Memory B cell (primary cell): ENCODE results near the gene ABHD6.
"Not testable (repeated sequence)": the region's sequence is repeated elsewhere in the genome, so short reads cannot be mapped to it uniquely, and the experiment has no call there.

Experiments
- ATAC-seq: fragments of 150-1000 bp; cut with Tn5 transposase; 2 replicates; pipeline ENCODE4 v1.10.0; 2021; ENCODE audit warnings: low read depth, mild to moderate bottlenecking, moderate library complexity
- DNase-seq, 2 donors: peaks; one replicate each; pipeline ENCODE4 v3.0.0; 2022; ENCODE audit warnings: low spot score in 2 of 2
- H3K27ac Mint-ChIP-seq: one replicate; pipeline ENCODE4 v1.8.0; 2022; ENCODE audit warnings: mild to moderate bottlenecking, moderate library complexity, mixed read lengths
- H3K27me3 Mint-ChIP-seq: one replicate; pipeline ENCODE4 v1.8.0; 2022; ENCODE audit warnings: mixed read lengths
- H3K36me3 Mint-ChIP-seq: one replicate; pipeline ENCODE4 v1.8.0; 2022; ENCODE audit warnings: mild to moderate bottlenecking, mixed read lengths
- H3K4me1 Mint-ChIP-seq: one replicate; pipeline ENCODE4 v1.8.0; 2022; ENCODE audit warnings: mixed read lengths
- H3K4me3 Mint-ChIP-seq: one replicate; pipeline ENCODE4 v1.8.0; 2022; ENCODE audit warnings: mild to moderate bottlenecking, moderate library complexity, mixed read lengths
- H3K9me3 Mint-ChIP-seq: one replicate; pipeline ENCODE4 v1.8.0; 2022; ENCODE audit warnings: mixed read lengths

The ABHD6 gene

DNA sequence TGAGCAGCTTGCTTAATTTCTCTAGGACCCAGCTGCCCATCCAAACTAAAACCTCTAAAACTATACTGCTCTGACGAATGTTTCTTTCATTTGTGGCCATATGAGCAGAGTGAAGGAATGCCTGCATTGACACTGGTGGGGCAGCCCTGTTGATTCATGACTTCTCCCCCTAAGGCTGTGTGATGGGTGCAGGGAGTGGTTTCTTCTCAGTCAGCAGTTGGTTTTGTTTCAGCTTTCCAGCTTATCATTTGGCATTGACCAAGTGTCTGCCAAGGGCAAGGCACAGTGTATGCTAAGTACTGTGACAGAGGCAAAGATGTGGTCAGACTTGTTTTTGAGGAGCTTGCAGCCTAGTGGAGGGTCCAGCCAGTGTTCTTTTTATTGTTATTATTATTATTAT is 4.7 kb downstream of the ABHD6 start:
- Mint-ChIP-seq H3K9me3 (no peaks in the 10 kb centered on the region), H3K4me3 (no peak overlapping the region), H3K4me1 (peaks cover 28% of the 10 kb centered on the region), H3K36me3 (no peaks in the 10 kb centered on the region), H3K27ac (no peak overlapping the region), H3K27me3 (no peaks in the 10 kb centered on the region)
- ATAC-seq (no peak), DNase-seq (no peak)

DNA sequence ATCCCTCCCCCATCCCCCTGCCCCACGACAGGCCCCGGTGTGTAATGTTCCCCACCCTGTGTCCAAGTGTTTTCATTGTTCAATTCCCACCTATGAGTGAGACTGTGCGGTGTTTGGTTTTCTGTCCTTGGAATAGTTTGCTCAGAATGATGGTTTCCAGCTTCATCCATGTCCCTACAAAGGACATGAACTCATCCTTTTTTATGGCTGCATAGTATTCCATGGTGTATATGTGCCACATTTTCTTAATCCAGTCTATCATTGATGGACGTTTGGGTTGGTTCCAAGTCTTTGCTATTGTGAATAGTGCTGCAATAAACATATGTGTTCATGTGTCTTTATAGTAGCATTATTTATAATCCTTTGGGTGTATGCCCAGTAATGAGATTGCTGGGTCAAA is 5.3 kb downstream of the ABHD6 start:
- not testable (repeated sequence) for DNase-seq, H3K27me3 Mint-ChIP-seq, H3K36me3 Mint-ChIP-seq, H3K9me3 Mint-ChIP-seq, H3K27ac Mint-ChIP-seq, ATAC-seq, H3K4me3 Mint-ChIP-seq
- peaks cover 30% of the 10 kb centered on the region for H3K4me1 Mint-ChIP-seq

DNA sequence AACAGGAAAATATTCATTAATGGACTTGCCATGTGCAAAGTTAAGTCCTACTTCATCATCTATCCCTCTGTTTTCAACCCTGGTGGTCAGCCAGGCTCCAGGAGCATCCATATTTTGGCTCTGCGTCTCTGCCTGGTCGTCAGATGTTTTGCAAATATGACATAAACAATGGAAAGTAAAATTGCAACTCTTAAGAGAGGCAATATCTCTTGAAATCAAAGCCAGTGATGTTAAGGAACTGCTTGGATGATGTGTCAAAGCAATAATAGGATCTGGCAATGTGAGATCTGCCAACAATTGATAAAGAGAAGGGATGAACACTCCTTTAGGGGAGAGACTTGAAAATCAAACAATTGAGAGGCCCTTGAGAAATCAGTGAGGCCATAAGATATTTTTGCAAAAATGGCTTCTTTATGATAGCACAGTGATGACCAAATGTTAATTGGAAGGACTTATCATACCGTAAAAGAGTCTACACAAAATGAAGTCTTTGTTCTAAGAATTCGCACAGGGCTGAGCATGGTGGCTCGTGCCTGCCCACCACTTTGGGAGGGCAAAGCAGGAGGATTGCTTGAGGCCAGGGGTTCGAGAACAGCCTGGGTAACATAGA is 6.5 kb downstream of the ABHD6 start:
- ATAC-seq (no peak), DNase-seq (no peak)
- Mint-ChIP-seq H3K36me3 (no peaks in the 10 kb centered on the region), H3K4me1 (peaks cover 32% of the 10 kb centered on the region), H3K27ac (no peak overlapping the region), H3K4me3 (no peak overlapping the region), H3K27me3 (no peaks in the 10 kb centered on the region), H3K9me3 (no peaks in the 10 kb centered on the region)

DNA sequence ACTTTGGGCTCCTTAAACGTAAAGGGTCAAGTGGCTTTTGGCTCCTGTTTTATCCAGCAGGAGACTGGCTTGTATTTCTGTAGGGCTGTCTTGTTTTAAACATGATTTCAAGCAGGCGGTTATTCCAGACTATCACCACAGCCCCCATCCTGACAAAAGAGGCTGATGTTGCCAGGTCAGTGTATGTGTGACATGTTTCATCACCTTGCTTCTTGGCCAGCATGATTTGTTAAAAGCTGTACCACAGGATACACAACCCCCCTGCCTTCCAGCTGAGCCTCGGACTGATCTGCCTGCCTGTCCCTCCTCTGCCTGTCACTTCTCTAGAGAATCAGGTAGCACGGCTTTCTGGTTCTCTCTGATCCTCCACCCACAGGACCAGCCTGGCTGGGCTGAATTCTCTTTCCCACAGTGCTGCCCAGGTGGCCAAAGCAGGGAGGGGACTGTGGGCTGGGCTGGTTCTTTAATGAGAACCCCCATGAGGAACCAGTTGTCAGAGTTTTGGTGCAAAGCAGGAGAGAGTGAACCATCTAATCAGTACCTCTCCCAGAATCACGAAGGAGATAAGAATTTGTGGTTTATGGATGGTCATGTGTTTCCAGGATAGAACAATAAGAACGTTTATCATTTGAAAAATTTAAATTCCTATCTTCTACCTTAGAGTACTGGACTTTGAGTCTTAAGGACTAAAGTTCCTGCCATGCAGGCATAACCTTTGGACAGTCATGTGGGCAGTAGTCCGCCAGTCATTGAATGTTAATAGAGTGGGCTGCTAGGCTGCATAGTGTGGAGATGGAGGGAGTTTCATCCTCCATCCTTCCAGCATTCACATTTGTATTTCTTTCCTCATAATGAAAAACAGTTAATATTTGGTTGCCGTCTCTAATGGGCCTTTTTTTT is 8.8 kb downstream of the ABHD6 start:
- no peak for ATAC-seq
- DNase-seq: no peak
- Mint-ChIP-seq H3K27me3 (no peaks in the 10 kb centered on the region), H3K9me3 (no peaks in the 10 kb centered on the region), H3K27ac (peak overlapping the region; percentile 30), H3K36me3 (peaks cover 7% of the 10 kb centered on the region), H3K4me3 (no peak overlapping the region), H3K4me1 (peaks cover 34% of the 10 kb centered on the region)

DNA sequence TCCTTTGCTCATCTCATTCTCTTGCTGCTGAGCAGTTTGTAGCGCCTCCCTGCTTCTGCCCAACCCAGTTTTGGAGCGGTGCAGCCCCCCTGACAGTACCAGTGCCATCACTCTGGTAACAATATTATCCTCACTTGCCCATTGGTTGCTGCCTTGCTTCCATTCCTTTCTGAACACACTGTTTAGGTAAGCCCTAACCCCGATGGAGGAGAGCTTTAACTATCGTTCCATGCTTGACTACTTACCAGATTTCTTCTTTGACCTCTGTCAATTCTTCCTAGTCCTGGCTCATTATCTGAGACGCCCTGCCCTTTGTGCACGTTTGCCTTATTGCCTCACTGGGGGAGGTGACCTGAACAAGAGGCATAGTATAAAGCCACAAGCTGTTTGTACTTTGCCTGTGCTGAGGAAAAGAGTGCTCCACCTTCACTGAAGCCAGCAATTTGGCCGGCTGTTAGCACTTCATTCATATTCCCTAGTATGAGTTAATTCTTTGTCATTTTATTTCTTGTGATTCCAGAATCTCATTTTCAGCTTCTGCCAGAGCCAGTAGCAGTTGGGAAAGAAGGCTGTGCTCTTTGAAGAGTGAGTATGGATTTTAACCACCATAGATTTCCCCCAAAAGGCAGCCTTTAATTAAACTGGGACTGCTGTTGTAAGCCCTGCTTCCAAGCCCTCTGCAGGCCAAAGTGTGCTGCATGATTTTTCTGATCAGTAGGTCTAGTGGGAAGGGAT is 11.9 kb downstream of the ABHD6 start:
- peak overlapping the region; percentile 82 for H3K27ac Mint-ChIP-seq

DNA sequence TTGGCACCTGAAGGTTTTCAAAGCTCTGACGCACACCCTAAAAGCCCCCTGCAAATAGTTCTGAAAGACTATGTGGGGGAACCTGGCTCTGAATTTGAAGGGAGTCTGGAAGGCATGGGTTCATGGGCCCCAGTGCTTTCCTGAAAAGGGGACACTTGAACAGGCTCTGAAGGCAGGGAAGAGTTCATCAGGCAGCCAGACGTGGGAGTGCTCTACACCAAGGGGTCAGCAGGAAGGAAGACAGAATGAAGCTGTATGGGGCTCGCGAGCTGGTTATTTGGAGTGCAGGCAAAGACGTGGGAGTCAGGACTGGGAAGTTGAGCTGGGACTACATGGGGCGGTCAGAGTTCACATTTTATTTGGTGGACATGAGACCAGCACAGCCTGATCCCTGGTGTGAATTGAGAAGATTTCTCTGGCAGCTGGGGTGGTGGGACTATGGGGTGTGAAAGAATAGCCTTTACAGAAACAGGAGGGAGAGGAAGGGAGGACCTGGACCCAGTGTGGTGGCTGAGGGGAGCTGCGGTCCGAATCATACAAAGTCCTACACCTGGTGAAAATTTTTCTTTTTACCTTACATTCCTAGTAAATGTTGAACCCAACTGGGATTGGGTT is 12.6 kb downstream of the ABHD6 start:
- Mint-ChIP-seq H3K27ac (peak overlapping the region; percentile 82), H3K36me3 (peaks cover 9% of the 10 kb centered on the region), H3K4me3 (no peak overlapping the region), H3K9me3 (no peaks in the 10 kb centered on the region), H3K27me3 (no peaks in the 10 kb centered on the region), H3K4me1 (peaks cover 19% of the 10 kb centered on the region)
- no peak for ATAC-seq
- no peak for DNase-seq

More for the DNA sequence above, 11.9 kb downstream of the ABHD6 start:
- no peaks in the 10 kb centered on the region for H3K27me3 Mint-ChIP-seq
- ATAC-seq (peak; percentile 93), DNase-seq (peak in 1 of 2 donors; percentile 16)
- peak overlapping the region; percentile 12 for H3K4me3 Mint-ChIP-seq
- peaks cover 9% of the 10 kb centered on the region for H3K36me3 Mint-ChIP-seq
- H3K4me1 Mint-ChIP-seq: peaks cover 19% of the 10 kb centered on the region
- H3K9me3 Mint-ChIP-seq: no peaks in the 10 kb centered on the region

DNA sequence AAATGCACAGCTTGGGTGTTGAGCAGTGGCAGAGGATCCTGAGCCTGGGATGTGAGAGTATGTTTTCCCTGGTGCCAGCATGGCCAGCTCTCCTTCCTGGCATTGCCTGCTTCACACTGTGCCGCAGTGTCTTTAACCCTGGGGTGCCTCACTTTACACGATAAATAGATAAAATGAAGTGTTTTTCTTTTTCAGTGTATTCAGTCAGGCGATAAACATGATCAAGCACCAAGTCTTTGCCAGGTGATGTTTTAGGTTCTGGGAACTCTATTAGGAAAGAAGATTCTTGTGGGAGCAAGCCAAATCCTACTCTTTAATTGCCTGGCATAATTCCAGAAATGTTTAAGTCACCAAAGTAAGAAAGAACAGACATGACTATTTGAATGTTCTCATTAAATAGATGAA is 14.0 kb downstream of the ABHD6 start:
- H3K9me3 Mint-ChIP-seq: no peaks in the 10 kb centered on the region
- ATAC-seq (no peak), DNase-seq (no peak)
- H3K27me3 Mint-ChIP-seq: no peaks in the 10 kb centered on the region
- peaks cover 14% of the 10 kb centered on the region for H3K36me3 Mint-ChIP-seq
- peaks cover 18% of the 10 kb centered on the region for H3K4me1 Mint-ChIP-seq
- H3K4me3 Mint-ChIP-seq: no peak overlapping the region
- H3K27ac Mint-ChIP-seq: peak overlapping the region; percentile 41

DNA sequence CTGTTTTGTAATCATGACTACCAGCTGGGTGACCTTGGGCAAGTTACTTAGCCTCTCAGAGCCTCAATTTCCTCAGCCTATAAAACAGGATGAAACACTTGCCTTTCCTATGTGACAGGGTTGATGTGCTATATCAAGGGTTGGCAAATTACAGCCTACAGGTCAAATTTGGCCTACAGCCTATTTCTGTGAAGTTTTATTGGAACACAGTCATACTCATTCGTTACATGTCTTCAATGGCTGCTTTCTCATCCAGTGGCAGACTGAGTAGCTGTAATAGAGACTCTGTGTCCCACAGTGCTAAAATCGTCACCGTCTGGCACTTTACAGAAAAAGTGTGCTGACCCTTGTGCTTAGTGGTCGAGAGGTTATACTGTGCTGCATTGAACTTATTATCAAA is 16.6 kb downstream of the ABHD6 start:
- H3K27ac Mint-ChIP-seq: peak overlapping the region; percentile 28
- no peaks in the 10 kb centered on the region for H3K27me3 Mint-ChIP-seq
- H3K9me3 Mint-ChIP-seq: no peaks in the 10 kb centered on the region
- ATAC-seq (no peak), DNase-seq (no peak)
- H3K4me3 Mint-ChIP-seq: no peak overlapping the region
- H3K36me3 Mint-ChIP-seq: peaks cover 23% of the 10 kb centered on the region
- peaks cover 9% of the 10 kb centered on the region for H3K4me1 Mint-ChIP-seq

DNA sequence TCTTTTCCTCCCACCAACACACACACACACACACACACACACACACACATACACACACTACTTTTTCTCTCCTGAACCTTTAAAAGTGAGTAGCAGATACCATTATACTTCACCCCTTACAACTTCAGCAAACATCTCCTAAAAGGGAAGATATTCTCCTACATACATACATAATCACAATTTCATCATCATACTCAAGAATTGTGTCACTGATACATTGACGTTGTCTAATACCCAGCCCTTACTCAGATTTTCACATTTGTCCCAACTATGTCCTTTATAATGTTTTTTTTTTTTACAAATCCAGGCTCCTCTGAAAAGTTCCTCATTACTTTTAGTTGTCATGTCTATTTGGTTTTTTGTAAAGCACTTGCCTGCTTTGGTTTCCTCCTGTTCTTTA is 18.5 kb downstream of the ABHD6 start:
- H3K36me3 Mint-ChIP-seq: peaks cover 22% of the 10 kb centered on the region

DNA sequence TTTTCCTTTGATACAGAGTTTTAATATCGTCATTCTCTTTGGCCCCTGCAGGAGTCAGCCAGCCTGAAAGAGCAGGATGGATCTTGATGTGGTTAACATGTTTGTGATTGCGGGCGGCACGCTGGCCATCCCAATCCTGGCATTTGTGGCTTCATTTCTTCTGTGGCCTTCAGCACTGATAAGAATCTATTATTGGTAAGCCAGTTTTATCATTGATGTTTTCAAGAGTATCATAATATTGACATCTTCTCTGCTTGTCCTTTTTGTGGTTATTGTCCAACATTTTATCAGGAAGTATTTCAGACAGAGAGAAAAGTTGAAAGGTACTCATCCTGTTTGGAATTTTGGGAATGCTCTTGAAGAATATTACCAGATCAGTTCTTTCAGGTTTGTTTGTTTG is 18.9 kb downstream of the ABHD6 start:
- Mint-ChIP-seq H3K36me3 (peaks cover 22% of the 10 kb centered on the region), H3K4me3 (no peak overlapping the region), H3K9me3 (no peaks in the 10 kb centered on the region), H3K4me1 (peaks cover 4% of the 10 kb centered on the region), H3K27me3 (no peaks in the 10 kb centered on the region), H3K27ac (no peak overlapping the region)
- no peak for DNase-seq
- ATAC-seq: no peak

More for the DNA sequence above, 18.5 kb downstream of the ABHD6 start:
- ATAC-seq: no peak
- no peaks in the 10 kb centered on the region for H3K27me3 Mint-ChIP-seq
- DNase-seq: no peak
- peaks cover 4% of the 10 kb centered on the region for H3K4me1 Mint-ChIP-seq
- no peak overlapping the region for H3K4me3 Mint-ChIP-seq
- no peaks in the 10 kb centered on the region for H3K9me3 Mint-ChIP-seq
- peak overlapping the region; percentile 56 for H3K27ac Mint-ChIP-seq

DNA sequence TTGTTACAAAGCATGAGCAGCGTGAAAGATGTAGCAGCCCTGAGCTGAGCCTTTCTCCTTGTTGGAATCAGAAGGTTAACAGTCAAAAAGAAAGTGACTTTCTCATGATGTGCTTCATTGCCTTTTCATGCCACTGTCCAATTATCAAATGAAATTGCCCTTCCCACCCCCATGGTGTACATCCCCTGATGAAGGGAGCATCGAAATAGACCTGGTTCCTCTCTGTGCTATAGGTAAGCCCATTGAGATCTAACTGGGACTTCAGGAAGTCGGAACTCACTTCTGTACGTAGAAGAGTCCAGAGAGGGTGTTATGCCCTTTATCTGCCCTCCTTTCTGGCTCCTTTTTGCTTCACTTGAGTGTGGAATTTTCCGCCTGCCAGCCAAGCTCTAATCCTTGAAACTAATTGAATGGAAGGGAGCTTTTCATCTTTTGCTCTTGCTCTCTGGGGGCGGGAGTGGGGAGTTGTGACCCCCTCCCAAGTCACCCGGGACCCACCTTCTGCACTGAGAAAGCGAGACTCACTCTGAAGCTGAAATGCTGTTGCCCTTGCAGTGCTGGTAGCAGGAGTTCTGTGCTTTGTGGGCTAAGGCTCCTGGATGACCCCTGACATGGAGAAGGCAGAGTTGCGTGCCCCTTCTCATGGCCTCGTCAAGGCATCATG is 20.9 kb downstream of the ABHD6 start:
- no peak for ATAC-seq
- no peaks in the 10 kb centered on the region for H3K9me3 Mint-ChIP-seq
- peaks cover 24% of the 10 kb centered on the region for H3K36me3 Mint-ChIP-seq
- H3K4me1 Mint-ChIP-seq: peaks cover 4% of the 10 kb centered on the region
- no peaks in the 10 kb centered on the region for H3K27me3 Mint-ChIP-seq
- no peak for DNase-seq
- no peak overlapping the region for H3K27ac Mint-ChIP-seq
- H3K4me3 Mint-ChIP-seq: no peak overlapping the region

DNA sequence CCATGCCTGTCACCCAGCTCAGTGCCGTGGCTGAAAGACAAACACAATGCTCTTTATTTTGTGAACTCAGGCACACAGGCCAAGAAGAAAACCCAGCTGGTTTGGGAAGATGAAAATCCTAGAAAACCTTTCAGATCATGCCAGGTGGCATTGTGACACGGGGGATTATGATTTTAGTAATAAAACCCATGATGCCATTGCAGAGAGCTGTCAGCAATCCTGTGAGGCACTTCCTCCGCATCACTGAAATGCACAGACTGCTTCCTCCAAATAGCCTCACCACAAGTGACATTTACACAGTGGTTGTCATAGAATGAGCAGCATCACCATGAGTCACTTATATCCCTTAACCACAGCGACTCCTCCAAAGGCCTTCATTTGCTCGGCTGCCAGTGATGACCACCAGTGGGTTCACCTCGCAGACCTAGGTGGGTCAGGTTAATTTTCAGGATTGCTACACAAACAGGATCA is 22.7 kb downstream of the ABHD6 start:
- H3K4me3 Mint-ChIP-seq: no peak overlapping the region
- ATAC-seq: no peak
- no peak overlapping the region for H3K27ac Mint-ChIP-seq
- H3K27me3 Mint-ChIP-seq: no peaks in the 10 kb centered on the region
- no peaks in the 10 kb centered on the region for H3K9me3 Mint-ChIP-seq
- DNase-seq: no peak
- H3K4me1 Mint-ChIP-seq: peaks cover 2% of the 10 kb centered on the region
- peaks cover 24% of the 10 kb centered on the region for H3K36me3 Mint-ChIP-seq

DNA sequence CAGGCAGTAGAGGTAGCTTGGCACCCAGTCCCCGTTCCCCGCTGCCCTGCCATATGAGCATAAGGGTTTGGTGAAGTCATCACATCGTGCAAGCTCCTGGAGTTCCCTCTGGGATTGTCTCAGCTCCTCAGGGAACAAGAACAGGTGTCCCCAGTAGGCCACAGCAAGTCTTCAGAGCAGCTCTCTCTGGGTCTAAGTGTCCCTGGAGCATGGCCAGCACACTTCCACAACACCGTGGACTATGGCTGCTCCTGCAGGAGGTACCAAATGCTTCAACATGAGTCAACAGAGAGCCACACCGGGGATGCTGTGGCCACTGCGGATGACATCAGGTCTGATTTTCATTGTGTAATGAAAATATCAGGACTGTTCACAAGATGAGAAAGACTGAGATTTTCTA is 23.1 kb downstream of the ABHD6 start:
- DNase-seq: no peak
- H3K27ac Mint-ChIP-seq: no peak overlapping the region
- peaks cover 2% of the 10 kb centered on the region for H3K4me1 Mint-ChIP-seq
- no peak overlapping the region for H3K4me3 Mint-ChIP-seq
- H3K27me3 Mint-ChIP-seq: no peaks in the 10 kb centered on the region
- no peaks in the 10 kb centered on the region for H3K9me3 Mint-ChIP-seq
- ATAC-seq: no peak
- H3K36me3 Mint-ChIP-seq: peaks cover 26% of the 10 kb centered on the region
